ENCODE results near the gene MRTO4.

DNA sequence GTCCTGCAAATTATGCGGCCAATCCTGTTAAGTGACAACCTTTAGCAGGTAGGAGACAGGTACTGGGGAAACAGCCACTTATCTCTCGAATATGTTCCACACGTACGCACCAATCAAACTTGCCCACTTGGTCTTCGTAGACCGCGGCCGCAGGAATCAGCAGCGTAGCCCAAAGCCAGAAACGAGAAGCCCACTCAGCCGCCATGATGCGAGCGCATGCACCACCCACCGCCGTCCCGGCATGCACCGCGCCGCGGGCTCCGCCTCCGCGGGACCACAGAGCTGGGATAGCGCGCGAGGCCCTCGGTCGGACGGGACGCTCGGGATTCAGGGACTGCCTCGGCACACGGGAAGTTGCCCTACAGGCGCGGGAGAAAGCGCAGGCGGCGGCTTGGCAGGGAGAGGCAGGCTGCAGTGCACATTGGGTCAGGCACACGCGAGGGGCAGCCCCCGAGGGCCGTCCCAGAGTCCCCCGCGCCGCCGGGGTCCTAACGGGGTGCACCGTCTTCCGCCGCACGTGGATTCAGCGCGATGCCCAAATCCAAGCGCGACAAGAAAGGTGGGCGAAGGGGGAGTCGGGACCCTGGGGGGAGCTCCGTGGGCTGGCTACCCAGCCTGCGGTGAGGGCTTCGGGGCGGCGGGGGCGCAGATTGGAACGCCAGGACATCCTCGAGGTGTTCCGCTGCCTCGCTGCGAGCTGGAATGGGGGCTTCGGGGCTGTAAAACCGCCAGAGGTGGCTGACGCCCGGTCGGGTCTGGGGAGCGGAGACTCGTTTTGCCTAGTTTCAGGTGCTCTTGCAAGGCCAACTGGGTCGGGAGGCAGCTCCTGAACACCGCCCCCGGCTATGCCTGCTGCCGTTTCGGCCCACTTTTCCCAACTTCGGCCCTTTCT, at the start of gene MRTO4, which contains the start of gene EMC1:
- TF ChIP-seq POLR2A (IDR thresholded peaks at IDR 0.05), result no peak
- TF ChIP-seq, protein P1, sequence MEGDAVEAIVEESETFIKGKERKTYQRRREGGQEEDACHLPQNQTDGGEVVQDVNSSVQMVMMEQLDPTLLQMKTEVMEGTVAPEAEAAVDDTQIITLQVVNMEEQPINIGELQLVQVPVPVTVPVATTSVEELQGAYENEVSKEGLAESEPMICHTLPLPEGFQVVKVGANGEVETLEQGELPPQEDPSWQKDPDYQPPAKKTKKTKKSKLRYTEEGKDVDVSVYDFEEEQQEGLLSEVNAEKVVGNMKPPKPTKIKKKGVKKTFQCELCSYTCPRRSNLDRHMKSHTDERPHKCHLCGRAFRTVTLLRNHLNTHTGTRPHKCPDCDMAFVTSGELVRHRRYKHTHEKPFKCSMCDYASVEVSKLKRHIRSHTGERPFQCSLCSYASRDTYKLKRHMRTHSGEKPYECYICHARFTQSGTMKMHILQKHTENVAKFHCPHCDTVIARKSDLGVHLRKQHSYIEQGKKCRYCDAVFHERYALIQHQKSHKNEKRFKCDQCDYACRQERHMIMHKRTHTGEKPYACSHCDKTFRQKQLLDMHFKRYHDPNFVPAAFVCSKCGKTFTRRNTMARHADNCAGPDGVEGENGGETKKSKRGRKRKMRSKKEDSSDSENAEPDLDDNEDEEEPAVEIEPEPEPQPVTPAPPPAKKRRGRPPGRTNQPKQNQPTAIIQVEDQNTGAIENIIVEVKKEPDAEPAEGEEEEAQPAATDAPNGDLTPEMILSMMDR (IDR thresholded peaks at IDR 0.05 in 8 of 11, conservative IDR thresholded peaks at IDR 0.05 in 3 of 11), result peak in 4 of 11 experiments; percentile 6 to 24 (median 22)
- TF ChIP-seq POLR2AphosphoS5 (IDR thresholded peaks at IDR 0.05), result peak; percentile 82 to 94 (median 87)

All from spleen (tissue), 7 donors.